Stimulated activated CD4-positive, alpha-beta T cell treated with anti-CD3 and anti-CD28 coated beads, Interleukin-12 subunit alpha, Interleukin-12 subunit beta, amount 100 ng/mL, for 48 hours (primary cell): ENCODE measurements around the gene ZFHX3.

Source experiments
- DNase-seq, 3 donors: peaks; one replicate each; pipeline ENCODE4 v3.0.0-alpha.2; 2020; ENCODE audit warnings: low read depth in 2 of 3, low spot score in 1 of 3

The ZFHX3 gene

DNA sequence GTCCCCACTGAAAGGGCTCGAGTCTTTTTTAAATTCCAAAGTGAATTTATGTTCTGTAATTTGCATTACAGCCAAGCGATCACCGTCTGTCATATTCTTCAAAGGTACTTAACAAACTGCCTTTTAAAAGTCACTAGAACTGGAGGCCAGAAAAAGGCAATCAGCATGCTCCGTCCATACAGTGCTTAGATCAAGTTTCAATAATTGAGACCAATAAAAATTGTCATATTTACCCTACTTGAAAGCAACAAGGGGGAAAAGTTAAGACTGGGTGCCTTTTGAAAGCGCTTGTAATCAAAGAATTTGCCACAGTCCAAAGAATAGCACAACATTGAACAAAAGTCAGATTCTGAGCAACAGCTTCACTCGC lies 9.0 kb upstream of the ZFHX3 start:
- DNase-seq = no peak

DNA sequence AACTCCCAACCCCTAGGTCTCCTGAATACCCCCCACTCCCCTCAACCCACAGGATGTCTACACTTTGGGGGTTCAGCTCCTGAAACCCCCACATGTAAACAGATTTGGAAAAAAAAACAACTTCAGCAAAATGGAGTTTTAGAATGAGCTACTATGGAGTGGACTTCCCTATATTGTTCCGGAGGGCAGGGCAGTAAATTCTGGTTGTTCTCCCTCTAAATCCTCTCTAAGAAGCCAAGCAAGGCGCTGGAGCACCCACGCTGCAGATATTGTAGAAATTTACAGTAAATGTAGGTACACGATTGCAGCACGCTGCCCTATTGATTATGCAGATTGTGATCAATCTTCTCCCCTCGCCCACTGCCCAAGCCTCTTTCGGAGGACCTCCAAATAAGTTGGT lies 8.5 kb upstream of the ZFHX3 start:
- no peak for DNase-seq

DNA sequence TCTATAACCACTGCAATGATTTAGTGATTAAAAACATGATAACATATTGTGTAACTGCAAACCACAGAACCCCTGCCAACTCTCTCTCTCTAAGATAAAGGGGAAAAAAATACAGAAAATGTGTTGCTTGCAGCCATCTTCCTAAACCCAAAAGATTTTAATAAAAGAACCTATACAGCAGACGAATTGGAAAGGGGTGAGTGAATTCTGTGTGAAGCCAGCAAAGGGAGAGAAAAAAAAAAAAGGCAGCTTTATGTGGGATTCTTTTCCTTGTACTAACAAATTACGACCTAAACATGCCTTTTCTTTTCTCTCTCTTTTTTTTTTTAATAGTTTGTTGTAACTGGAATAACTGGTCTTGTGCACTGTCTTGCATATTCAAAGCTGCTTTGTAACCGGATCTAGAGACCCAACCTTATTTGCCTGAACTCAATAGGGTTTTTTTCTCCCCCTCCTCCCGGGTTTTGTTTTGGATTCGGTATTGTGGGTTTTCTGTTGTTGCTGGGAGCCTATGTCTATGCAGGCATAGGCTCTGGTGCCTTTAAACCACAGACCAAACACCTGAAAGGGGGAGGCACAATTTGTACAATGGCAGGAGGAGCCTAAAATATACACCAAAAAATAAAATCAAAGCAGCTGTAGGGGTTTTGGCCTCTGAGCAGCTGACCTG lies 7.0 kb upstream of the ZFHX3 start:
- no peak for DNase-seq

DNA sequence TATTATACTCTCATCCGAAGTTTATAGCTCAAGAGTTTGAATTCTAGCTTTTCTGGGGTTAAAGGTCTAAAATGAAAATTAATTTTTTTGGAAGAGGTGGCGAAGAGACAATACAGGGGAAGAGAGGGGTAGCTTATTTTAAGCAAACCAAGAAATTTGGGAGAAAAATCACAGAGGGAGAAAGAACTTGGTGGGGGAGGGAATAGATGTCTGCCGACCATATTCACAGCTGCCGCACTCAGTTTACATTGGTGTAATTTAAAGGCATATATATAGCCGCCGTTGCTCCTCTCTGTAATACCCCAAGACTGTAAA lies 6.5 kb upstream of the ZFHX3 start:
- DNase-seq = no peak

DNA sequence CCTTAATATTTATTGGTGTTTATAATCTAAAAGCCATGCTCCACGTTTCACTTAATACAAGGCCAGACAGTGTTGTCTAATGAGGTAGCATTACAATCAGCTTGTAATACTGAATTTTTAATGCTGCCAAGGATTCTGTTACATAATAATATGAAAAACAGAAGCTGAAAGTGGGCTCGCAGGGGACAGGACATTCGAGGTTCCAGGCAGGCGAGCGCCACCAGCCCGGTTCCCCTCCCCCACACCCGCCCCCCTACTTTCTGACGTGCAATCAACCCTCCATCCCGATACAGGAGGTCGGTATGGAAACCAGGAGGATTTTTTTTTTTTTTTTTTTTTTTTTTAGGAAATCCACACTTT lies 6.2 kb upstream of the ZFHX3 start:
- no peak for DNase-seq

DNA sequence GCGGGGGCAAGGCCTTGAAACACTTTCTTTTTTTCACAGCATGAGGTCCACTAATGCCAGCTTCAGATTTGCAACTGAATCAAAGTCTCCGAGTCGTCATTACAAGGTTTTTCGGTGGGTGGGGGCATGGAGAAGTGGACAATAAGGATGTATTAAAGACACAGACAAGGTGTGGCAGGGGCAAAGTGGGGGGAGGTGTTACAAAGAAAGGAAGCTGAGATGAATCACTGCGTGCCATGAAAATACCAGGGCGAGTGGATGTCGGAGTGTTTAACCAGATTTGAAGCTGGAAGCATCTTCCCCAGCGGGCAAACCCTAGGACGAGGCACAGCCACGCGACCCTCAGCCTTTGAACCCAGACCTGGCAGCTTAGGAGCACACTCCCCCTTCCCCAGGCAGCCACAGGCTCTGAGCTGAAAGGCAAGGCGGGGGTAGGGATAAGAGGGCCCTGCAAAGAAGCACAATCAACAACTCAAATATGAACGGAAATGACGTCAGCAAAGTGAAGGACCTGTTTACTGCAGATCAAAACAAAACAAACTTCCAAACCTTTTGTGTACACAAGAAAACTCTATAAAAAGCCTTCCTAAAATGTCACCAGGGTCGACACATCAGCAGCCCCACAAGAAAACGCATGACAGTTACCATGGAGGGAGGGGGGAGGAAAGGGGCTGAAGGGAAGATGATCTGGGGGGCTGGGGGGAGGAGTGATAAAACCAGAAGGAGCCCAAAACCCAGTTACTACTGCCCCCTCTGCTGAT lies 5.6 kb upstream of the ZFHX3 start:
- no peak for DNase-seq

DNA sequence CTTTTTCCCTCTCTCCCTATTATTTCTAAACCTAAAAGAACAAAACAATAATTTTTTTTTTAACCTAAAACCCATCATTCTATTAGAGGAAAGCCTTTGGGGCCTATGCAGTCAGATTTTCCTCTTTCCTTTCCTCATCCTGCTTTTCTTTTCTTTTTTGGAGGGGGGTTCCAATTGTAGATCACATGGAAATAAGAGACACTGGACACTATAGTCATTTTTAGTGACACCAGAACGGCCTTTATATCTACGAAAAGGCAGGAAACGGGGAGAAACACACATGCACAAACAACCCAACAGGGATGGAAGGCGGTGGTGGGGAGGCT lies 5.1 kb upstream of the ZFHX3 start:
- no peak for DNase-seq

DNA sequence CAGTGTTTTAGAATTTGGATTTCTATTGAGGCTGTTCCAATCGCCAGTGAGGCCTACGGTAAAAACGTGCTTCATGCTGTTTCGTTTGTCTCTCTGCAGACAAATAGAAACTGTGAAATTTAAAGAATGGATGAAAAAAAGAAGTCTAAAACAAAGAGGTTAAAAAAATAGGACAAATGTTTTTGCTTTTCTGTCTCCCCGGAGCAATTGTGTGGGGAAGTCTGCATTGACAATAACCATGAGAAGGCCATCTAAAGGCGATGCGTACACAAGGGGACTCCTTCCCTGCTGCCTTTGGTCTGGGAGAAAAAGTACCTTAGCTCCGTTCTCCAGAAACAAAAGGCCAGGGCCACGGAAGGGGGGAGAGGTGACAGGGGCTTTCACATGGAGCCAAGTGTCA lies 4.6 kb upstream of the ZFHX3 start:
- no peak for DNase-seq

DNA sequence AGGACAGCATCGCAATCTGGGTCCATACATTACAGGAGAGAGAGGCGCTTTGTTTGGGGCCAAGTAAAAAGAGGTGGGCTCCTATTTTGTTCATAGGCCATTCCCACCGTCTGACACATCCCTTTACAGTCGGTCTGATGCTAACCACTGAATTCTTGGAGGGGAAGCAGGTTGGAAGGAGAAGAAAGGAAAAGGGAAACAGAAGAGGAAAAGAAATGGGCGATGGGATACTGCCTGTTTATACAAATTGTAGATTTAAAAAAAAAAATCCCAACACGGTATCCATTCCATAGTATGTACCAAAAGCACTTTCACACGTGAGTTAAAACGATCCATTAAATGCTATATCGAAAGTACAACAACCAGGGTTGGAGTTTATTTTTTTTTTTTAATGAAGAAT lies 4.0 kb upstream of the ZFHX3 start:
- DNase-seq = no peak

DNA sequence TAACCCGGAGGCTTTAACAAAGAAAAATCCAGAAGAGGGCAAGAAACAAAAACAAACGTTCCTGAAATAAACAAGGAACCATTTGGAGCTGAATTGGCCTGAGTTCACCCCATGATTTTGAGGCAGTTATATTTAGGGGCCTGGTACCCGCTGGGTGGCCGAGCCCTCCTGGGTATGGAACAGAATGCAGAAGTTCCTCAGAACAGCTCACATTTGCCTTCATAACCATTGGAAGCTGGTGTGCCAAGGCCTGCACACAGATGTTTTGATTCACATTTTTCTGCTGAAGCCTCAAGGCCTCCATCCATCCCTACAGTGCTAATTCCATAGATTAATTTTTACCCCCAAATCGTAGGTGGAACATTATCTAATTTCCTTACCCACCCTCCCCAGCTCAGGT lies 3.3 kb upstream of the ZFHX3 start:
- DNase-seq = no peak

DNA sequence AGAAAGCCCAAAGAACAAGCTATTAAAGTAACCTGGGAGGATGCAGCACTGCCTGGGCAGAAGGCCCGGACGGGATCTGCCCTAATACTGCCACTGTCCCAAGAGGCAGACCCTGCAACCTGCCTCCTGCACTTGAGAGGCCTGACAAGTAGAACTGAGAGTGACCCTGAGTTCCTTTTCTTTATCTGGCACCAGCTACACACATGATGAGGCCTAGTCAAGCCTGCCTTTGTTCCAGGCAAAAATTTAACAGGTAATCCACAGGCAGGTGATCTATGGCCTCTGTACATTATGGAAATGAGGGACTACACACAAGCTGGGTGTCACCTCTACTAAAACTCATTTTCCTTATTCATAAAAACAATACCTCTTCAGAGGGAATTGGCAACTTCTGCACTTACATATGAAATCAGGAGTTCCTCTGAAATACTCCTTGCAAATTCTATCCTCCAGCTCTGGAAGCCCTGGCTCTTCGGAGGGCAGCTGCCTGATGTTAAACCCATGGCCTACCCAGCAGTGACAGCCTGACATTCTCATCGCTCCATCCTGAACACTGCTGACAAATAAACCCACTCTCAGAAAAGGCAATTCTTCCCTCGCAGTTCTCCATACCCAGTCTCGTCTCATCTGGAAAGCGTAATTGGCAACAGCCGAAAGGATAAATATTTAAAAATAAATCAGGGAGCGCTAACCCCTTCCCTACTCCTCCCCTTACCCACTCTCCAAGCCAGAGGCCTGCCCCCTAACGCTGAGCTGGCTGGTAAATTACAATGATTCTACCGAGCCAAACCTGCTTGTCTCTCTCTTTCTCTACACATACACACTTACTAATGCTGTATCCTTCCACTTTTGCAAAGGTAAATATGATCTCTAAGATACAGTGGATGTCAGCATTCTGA lies 2.5 kb upstream of the ZFHX3 start:
- DNase-seq = no peak

DNA sequence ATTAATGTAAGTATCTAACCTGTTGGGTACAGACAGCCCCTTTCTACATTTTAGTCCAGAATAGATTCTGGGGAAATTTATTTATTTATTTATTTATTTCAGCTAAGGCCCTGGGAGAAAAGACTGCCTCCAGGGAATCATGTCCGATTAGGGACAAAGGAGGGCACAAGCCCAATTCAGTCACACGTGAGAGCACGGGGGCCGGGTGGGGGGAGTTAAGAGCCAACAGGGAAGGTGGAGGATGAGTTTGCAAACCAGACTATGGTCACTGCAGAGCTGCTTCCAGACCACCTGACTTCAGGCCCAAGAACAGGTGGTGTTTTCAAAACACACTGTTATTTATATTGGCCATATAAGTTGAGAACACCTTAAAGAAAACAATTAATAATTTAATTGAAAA lies 1.6 kb upstream of the ZFHX3 start:
- no peak for DNase-seq

DNA sequence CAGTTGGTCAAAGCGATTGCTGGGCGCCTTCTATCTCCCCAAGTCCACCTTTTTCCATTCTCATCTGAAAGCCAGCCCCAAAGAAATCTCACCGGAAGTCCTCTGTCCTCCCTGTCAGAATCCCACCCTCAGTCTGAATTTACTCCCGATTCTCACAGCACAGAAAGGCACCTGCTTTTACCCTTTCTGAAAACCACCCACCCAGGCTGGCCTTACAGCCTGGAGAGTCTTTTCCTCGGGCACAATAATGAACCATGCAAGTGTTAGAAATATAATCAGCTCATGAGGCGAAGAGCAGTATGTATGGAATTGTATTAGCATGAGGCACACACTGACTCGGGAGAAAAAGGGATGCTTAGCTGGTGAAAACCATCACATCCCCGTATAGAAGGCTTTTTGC lies 1.2 kb upstream of the ZFHX3 start:
- DNase-seq = no peak

DNA sequence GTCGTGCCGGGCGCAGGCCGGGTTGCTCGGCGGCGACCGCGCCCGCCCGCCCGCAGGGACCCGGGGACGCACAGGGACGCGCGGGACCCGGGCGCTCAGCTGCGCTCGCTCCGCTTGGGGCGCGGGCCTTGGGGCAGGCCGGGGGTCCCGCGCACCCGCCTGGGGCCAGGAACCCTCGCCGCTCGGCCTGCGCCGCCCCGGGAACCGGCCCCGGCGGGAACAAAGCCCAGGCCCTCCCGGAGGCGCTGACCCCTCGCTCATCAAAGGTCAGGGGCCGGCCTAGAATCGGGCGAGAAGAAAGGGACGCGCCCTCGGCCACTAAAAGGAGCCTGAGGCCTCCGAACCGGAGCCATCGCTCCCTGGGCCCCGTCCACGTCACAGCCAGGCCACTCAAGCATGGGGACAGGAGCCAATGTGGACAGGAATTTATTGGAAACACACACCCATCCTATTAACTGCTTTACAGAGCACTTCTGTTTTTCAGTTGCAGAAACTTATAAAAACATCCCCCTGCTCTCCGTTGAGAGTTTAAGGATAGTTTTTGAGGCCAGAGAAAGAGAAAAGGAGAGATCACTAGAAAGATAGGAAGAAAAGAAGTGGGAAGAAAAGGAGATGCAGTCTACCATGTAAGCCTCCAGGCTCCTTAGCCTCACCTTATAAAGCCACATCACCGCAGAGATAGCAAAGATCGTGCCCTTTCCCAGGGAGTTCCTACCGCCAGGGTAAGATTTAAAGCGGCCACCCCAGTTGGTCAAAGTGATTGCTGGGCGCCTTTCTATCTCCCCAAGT lies 558 bp upstream of the ZFHX3 start:
- DNase-seq = no peak

DNA sequence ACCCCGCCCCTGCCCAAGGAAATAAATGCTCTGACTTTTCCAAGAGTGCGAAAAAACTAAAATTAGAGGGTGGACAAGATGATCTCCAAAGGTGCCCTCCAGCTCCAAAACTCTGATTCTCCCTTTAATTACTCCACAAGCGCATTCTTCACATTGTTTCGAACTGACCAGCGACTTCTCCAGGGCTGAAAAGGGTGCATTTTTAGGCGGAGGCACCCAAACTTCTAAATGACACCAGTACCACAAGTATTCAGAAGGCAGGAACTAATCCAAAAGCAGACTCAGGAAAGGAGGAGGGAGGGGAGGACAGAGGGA lies 750 bp downstream of the ZFHX3 start:
- DNase-seq = no peak

DNA sequence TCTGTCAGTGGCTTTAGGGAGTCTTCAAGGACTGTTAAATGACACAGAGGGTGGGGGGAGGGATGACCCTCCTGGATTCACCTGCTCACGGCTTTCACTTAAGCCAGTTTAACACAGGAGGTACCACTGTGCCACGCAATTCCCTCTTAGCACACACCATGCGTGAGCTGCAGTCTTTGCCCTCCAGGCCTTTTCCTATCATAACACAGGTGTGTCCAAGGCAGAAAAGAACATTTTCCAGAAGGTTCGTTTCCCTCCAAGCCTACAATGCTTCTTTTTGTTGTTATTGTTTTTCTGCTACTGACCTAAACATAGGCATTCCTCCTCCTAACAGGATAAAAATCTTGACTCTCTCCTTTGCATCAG lies 1.1 kb downstream of the ZFHX3 start:
- DNase-seq = no peak

DNA sequence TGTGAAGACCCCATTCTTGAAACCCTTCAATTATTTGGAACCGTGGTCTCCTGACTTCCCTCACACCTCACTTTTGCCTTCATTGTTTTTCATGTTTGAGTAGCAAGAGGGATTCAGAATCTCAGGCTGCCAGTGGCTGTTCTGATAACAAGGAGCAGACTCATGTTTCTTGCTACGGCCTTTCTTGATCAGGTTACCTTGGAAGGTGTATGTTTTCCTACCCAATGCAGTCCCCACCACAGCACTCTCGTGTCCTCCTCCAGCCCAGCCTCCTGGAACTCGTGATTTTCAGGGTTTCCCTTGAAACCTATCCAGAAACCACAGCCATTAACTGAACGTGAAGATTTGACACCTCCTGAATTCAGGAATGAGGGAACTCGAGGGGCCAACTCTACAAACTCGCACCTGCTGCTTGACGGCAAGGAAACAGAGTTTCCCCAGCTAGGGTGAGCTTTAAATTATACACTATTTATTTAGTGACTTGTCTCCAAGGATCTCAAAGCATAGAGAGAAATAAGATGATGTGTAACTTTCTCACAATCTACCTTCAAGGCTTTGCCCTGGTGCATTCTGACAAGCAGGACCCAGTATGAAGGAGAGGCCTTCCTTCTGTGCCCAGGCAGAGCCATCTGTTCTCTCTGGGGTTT lies 1.6 kb downstream of the ZFHX3 start:
- DNase-seq = no peak

DNA sequence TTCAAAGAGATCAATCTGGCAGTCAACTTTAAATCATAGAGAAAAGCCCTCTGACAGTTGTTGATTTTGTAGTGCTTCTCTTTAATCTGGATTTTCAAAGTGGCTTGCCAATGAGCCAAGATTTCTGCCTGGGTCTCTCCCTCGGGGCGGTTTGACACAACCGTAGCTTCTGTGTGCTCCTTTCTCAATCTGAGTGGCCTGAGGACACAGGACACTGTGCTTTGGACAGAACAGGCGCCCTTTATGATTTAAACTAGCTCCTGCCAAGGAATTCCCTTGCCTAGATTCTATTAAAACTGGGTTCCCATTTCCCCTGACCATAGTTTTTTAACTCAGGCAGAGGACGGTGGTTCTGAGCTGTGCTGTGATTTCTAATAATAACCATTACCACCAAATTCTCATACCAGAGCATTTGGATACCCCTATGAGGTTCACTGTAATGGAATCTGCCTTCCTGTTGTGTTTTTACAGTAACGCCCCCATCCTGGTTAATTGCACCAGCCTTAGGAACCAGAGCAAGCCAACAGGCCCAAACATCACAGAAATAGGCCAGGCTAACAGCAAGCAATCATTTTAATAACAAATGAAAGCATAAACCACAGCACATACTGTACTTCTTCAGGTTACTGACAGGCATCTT lies 4.0 kb downstream of the ZFHX3 start:
- DNase-seq = no peak

DNA sequence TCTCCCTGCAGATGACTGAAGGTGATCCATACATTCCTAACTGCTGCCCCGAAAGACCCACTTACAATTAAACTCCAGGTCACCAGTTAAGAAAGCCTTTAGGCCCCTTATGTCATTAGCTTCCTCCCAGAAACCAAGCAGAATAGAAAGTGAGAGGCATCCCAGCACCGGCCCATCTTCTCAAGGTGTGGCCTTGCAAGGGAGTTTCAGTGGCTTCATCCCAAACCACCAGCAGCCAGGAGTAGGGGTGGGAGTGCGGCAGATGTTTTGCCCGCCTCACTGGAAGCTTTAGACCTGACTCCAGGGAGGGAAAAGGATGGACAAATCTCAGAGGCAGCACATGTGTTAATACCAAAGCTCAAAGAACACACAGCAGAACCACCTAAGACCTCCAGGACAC lies 5.1 kb downstream of the ZFHX3 start:
- DNase-seq = no peak

DNA sequence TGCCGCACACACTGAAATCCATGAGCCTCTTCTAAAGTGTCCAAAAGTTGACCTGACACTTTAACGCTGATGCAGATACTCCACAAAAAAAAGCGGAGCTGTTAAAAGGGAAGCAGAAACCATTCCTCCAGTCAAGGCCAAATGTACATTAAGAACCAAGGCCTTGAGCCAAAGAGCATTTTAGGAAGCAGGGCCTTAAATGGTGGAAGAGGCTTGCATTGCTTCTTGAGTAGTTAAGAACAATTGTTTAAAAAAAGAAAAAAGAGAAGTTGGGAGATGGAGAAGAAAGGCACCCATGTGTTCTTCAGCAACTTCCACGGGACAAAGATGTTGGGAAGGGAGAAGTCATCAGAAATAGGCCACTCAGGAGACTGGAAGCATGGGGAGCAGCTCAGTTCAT lies 6.3 kb downstream of the ZFHX3 start:
- DNase-seq = no peak
